Measurements from ENCODE around the gene CEP128. TPM values are rescaled to one million over a fixed set of nuclear protein-coding genes. Genes with fewer than 3 reads are reported as not detected.

Gene CEP128
- polyA plus RNA-seq, 1 donor = 2.4 TPM

DNA sequence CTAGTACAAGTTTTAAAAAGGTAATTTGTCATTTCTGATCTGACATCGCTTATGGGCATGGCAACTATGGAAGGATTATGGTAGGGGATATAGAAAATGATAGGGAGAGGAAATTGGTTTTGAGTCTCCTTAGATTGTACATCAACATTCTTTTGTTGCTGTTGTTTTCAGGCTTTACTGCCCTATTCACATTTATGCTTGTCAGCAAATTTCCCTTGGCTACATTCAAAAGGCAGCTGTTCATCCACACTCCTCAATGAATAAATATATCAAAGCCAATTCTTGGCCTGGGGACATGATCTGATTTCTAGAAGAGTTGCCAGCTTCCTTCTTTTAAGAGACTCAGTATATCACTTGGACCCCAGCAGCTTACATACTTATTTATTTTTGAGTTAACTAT lies 283.4 kb downstream of the CEP128 start:
- H3K36me3 ChIP-seq (ENCODE audit: control insufficient read depth, insufficient read depth, low read length) = no peaks in the 10 kb centered on the region
- no peaks in the 10 kb centered on the region for H3K9me3 ChIP-seq (ENCODE audit: control insufficient read depth, low read depth, low read length)
- WGBS (ENCODE audit: insufficient coverage, low lambda C conversion rate) = 100% methylated on average over 1 of the region's 1 CpG
- H3K4me3 ChIP-seq (ENCODE audit: low read length) = no peak overlapping the region
- no peaks in the 10 kb centered on the region for H3K27me3 ChIP-seq (ENCODE audit: control insufficient read depth, insufficient read depth, low read length)
- DNase-seq = no peak
- no peaks in the 10 kb centered on the region for H3K4me1 ChIP-seq (ENCODE audit: control insufficient read depth, insufficient read depth, low read length)
- no peak overlapping the region for H3K27ac ChIP-seq (ENCODE audit: low read length)

DNA sequence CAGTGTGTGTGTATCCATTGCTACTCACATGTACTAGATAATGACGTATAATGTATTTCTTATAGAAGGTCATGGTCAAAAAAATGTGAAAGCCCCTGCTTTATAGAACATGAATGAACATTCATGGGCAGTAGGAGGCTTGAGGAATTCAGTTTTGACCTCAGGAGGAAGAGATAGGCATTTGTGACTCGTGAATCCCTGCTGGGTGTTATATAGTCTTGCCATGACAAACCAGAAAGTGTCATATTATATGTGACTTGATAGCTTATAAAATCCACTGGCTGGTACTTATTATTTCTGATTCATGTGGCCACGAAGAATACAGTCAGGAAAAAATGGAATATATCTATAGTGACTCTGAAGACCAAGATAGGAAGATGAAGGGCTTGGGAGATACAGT lies 287.6 kb downstream of the CEP128 start:
- WGBS (ENCODE audit: insufficient coverage, low lambda C conversion rate) = 100% methylated on average over 1 of the region's 3 CpGs
- Histone ChIP-seq H3K27ac (ENCODE audit: low read length) (no peak overlapping the region), H3K36me3 (ENCODE audit: control insufficient read depth, insufficient read depth, low read length) (no peaks in the 10 kb centered on the region)

GRCh38 chr14:80645667-80646413 lies 295.7 kb downstream of the CEP128 start:
- Histone ChIP-seq H3K4me3 (ENCODE audit: low read length) (no peak overlapping the region), H3K4me1 (ENCODE audit: control insufficient read depth, insufficient read depth, low read length) (no peaks in the 10 kb centered on the region), H3K9me3 (ENCODE audit: control insufficient read depth, low read depth, low read length) (no peaks in the 10 kb centered on the region), H3K36me3 (ENCODE audit: control insufficient read depth, insufficient read depth, low read length) (no peaks in the 10 kb centered on the region), H3K27ac (ENCODE audit: low read length) (no peak overlapping the region), H3K27me3 (ENCODE audit: control insufficient read depth, insufficient read depth, low read length) (no peaks in the 10 kb centered on the region)
- DNase-seq = no peak
- 91% methylated on average over 3 of the region's 5 CpGs for WGBS (ENCODE audit: insufficient coverage, low lambda C conversion rate)

More for the DNA sequence above, 287.6 kb downstream of the CEP128 start:
- no peaks in the 10 kb centered on the region for H3K4me1 ChIP-seq (ENCODE audit: control insufficient read depth, insufficient read depth, low read length)
- H3K9me3 ChIP-seq (ENCODE audit: control insufficient read depth, low read depth, low read length) = no peaks in the 10 kb centered on the region
- no peaks in the 10 kb centered on the region for H3K27me3 ChIP-seq (ENCODE audit: control insufficient read depth, insufficient read depth, low read length)
- DNase-seq = no peak
- no peak overlapping the region for H3K4me3 ChIP-seq (ENCODE audit: low read length)

DNA sequence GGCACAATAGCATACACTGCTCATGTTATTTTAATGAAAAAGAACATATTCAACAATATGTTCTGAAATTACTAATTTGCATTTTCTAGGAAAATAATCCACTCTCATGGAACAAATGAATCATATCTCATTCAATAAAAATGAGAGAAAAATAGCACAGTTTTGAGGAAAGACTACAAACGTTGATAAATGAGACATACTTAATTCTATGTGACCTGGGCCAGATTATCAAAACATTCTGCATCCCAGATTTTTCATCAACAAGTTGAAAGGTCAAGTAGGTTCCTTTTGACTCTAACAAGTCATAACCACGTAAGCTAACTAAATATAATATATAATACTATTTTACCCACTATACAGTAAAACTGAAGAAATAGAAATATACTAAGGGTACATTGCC lies 296.7 kb downstream of the CEP128 start:
- H3K9me3 ChIP-seq (ENCODE audit: control insufficient read depth, low read depth, low read length) = no peaks in the 10 kb centered on the region
- H3K27me3 ChIP-seq (ENCODE audit: control insufficient read depth, insufficient read depth, low read length) = no peaks in the 10 kb centered on the region
- WGBS (ENCODE audit: insufficient coverage, low lambda C conversion rate) = 88% methylated on average over 1 of the region's 2 CpGs
- no peaks in the 10 kb centered on the region for H3K4me1 ChIP-seq (ENCODE audit: control insufficient read depth, insufficient read depth, low read length)
- no peak overlapping the region for H3K27ac ChIP-seq (ENCODE audit: low read length)
- H3K36me3 ChIP-seq (ENCODE audit: control insufficient read depth, insufficient read depth, low read length) = no peaks in the 10 kb centered on the region
- no peak overlapping the region for H3K4me3 ChIP-seq (ENCODE audit: low read length)
- no peak for DNase-seq

DNA sequence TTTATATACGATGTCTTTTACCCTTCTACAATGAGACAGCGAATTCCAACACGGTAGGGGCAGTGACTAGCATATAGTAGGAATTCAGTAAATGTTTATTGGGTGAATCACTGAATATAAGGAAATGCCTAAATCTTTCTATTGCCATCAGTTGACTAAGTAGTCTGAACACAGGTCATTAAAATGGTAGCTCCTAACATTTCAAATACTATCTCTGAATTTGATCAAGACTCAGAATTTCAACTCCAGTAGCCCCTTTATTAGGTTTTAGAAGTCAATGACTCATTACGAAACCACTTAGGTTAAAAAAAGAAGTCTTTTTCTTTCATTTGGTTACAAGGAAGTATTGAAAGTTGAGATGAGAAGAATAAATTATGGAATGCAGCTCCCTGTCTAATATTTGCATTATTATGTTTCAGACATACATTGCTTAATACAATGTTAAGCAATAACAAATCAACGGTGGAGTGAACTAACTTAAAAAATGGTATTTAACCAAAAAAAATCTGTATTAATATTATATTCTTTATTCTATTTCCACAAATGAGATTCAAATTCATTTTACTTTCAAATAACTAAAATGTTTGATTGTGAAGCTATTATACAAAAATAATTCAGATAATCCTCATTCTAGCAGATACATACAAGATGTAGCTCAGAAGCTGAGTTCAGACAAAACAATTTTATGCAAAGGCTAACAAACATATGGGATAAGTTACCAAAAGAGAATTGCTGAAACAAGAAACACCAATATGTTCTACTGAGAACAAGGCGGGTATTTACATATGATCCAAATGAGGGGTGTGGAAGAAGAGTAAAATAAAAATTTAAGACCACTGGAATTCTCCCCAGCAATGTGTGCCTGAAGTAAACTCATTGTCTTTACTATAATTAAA lies 302.7 kb downstream of the CEP128 start:
- WGBS (ENCODE audit: insufficient coverage, low lambda C conversion rate) = 93% methylated on average over 3 of the region's 6 CpGs
- no peak for DNase-seq
- no peaks in the 10 kb centered on the region for H3K9me3 ChIP-seq (ENCODE audit: control insufficient read depth, low read depth, low read length)
- no peaks in the 10 kb centered on the region for H3K4me1 ChIP-seq (ENCODE audit: control insufficient read depth, insufficient read depth, low read length)
- no peaks in the 10 kb centered on the region for H3K27me3 ChIP-seq (ENCODE audit: control insufficient read depth, insufficient read depth, low read length)
- no peaks in the 10 kb centered on the region for H3K36me3 ChIP-seq (ENCODE audit: control insufficient read depth, insufficient read depth, low read length)
- H3K4me3 ChIP-seq (ENCODE audit: low read length) = no peak overlapping the region
- no peak overlapping the region for H3K27ac ChIP-seq (ENCODE audit: low read length)

GRCh38 chr14:80637756-80638619 lies 303.6 kb downstream of the CEP128 start:
- Histone ChIP-seq H3K27me3 (ENCODE audit: control insufficient read depth, insufficient read depth, low read length) (no peaks in the 10 kb centered on the region), H3K9me3 (ENCODE audit: control insufficient read depth, low read depth, low read length) (no peaks in the 10 kb centered on the region), H3K27ac (ENCODE audit: low read length) (no peak overlapping the region), H3K36me3 (ENCODE audit: control insufficient read depth, insufficient read depth, low read length) (no peaks in the 10 kb centered on the region), H3K4me3 (ENCODE audit: low read length) (no peak overlapping the region), H3K4me1 (ENCODE audit: control insufficient read depth, insufficient read depth, low read length) (no peaks in the 10 kb centered on the region)
- whole genome bisulfite sequencing (ENCODE audit: insufficient coverage, low lambda C conversion rate) = 88% methylated on average over 3 of the region's 10 CpGs
- no peak for DNase-seq

DNA sequence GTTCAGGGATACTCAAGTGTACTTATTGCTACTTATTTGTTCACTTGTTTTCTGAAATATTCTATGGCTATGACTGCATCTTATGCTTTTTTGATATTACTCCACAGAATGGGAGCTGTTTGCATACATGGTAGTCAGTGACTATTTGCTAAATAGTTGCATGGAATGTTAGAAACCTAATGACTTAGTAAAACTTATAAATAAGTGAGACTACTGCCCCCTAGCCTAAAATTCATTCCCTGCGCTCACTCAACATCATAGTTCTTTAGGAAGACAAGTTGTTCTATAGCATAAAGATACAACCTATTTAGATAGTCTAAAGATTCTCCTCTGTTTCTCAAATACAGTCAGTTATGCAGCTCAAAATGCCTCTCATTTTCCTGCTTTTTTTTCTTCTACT lies 305.5 kb downstream of the CEP128 start:
- Histone ChIP-seq H3K27ac (ENCODE audit: low read length) (no peak overlapping the region), H3K27me3 (ENCODE audit: control insufficient read depth, insufficient read depth, low read length) (no peaks in the 10 kb centered on the region), H3K9me3 (ENCODE audit: control insufficient read depth, low read depth, low read length) (no peaks in the 10 kb centered on the region), H3K4me3 (ENCODE audit: low read length) (no peak overlapping the region), H3K4me1 (ENCODE audit: control insufficient read depth, insufficient read depth, low read length) (no peaks in the 10 kb centered on the region), H3K36me3 (ENCODE audit: control insufficient read depth, insufficient read depth, low read length) (no peaks in the 10 kb centered on the region)
- peak in 1 of 2 donors; percentile 3 for DNase-seq
- no CpG with 5 or more reads among the region's 1 CpG for WGBS (ENCODE audit: insufficient coverage, low lambda C conversion rate)

DNA sequence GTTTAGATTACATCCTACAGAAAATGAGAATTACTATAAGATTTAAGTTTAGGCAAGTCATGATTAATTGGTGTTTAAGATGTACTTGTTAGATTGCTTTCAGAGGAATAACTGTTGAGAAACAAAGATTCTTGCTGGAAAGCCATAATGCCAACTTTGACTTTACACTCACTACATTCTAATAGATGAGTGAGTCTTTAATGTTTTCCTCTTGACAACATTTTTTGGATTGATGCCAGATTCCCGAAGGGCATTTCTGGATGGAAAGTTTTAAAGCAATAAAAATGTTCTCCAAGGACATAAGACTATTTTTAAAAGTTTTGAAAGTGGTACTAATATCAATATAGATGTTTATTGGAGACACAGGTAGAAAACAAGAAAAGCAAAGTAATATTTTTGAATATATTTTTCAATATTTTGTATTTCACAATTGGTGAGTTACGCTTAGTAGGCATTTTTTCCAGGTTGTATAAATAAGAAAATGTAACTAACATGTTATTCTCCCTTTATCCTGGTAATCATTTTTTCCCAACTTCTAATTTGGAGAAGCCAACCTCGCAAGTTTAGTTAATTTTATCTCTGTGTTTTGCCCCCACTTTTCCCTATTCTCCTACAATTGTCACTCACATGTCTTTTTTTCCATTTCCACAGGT lies 307.3 kb downstream of the CEP128 start:
- H3K27me3 ChIP-seq (ENCODE audit: control insufficient read depth, insufficient read depth, low read length) = no peaks in the 10 kb centered on the region
- DNase-seq = no peak
- H3K36me3 ChIP-seq (ENCODE audit: control insufficient read depth, insufficient read depth, low read length) = no peaks in the 10 kb centered on the region
- 81% methylated on average over 3 of the region's 3 CpGs for WGBS (ENCODE audit: insufficient coverage, low lambda C conversion rate)
- no peak overlapping the region for H3K27ac ChIP-seq (ENCODE audit: low read length)
- H3K9me3 ChIP-seq (ENCODE audit: control insufficient read depth, low read depth, low read length) = no peaks in the 10 kb centered on the region
- no peak overlapping the region for H3K4me3 ChIP-seq (ENCODE audit: low read length)
- peaks cover under 1% of the 10 kb centered on the region for H3K4me1 ChIP-seq (ENCODE audit: control insufficient read depth, insufficient read depth, low read length)

DNA sequence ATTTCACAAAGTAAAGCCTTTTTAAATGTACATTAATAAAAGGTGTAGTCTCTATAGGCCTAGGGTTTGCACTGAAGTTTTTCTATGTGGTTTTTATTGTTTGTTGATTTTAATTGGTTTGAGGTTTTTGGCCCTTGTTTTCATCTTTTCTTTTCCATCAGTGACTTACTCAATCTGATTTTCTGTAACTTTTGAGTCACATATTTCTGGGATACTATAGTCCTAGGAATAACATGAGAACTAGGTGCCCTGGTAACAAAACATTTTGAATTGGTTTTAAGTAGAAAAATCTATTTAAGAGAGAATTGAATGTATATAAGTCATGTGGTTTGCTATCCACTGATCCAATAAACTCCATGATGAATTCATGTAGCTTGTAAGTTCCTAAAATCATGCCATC lies 311.9 kb downstream of the CEP128 start:
- Histone ChIP-seq H3K36me3 (ENCODE audit: control insufficient read depth, insufficient read depth, low read length) (no peaks in the 10 kb centered on the region), H3K27me3 (ENCODE audit: control insufficient read depth, insufficient read depth, low read length) (no peaks in the 10 kb centered on the region), H3K27ac (ENCODE audit: low read length) (no peak overlapping the region), H3K4me3 (ENCODE audit: low read length) (no peak overlapping the region), H3K4me1 (ENCODE audit: control insufficient read depth, insufficient read depth, low read length) (peaks cover 7% of the 10 kb centered on the region), H3K9me3 (ENCODE audit: control insufficient read depth, low read depth, low read length) (no peaks in the 10 kb centered on the region)
- DNase-seq = no peak

DNA sequence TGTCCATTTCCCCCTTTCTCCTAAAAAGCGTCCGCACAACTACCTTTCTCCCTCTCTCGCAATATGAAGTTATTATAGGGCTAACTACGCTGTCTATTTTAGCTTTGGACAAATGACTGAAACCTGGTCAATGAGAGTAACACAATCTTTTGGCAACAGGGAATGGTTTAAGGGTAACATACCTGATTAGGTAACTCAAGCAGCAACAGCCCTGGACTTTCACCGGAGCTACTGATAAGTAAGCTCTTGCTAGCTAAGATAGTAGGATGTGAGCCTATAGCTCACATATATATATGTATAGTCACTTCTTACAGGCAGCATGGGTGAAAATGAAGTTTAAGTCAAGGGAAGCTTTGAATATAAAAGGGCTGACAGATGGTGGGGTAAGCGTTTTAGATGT lies 313.0 kb downstream of the CEP128 start:
- H3K4me1 ChIP-seq (ENCODE audit: control insufficient read depth, insufficient read depth, low read length) = peaks cover 7% of the 10 kb centered on the region
- WGBS (ENCODE audit: insufficient coverage, low lambda C conversion rate) = 50% methylated on average over 1 of the region's 6 CpGs
- H3K36me3 ChIP-seq (ENCODE audit: control insufficient read depth, insufficient read depth, low read length) = no peaks in the 10 kb centered on the region
- no peaks in the 10 kb centered on the region for H3K9me3 ChIP-seq (ENCODE audit: control insufficient read depth, low read depth, low read length)
- no peak overlapping the region for H3K4me3 ChIP-seq (ENCODE audit: low read length)
- H3K27ac ChIP-seq (ENCODE audit: low read length) = peak overlapping the region; percentile 27
- no peaks in the 10 kb centered on the region for H3K27me3 ChIP-seq (ENCODE audit: control insufficient read depth, insufficient read depth, low read length)
- DNase-seq = peak; percentile 61 to 81
